Measurements from ENCODE around the gene SYNPR.

DNA sequence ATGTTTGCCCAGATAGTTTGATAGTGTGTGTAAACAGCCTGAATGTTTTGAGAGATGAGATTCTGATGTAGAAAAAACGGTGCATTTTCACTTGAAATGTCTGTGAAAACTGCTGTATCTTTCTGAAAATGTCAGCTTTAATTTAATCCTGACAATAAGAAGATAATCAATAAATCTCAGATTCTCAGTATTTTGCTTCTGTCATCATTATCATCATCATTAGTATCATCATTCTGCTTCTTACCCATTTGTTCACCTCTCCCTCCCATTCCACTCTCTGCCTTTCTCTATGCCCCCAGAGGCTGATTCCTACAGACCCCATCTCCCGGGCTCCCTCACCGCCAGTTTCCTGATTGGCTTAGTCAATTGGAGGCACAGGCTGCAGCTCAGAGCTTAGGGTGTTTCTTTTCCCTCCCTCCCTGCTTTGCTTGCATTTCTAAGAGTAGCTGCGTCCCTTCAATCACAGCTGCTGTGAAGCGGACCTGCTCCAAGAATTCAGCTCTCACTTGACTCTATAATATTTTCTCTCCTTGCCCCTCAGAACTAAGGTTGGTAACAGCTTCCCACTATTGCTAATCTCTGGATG, 366.2 kb downstream of the SYNPR start:
- TF ChIP-seq, protein P1, sequence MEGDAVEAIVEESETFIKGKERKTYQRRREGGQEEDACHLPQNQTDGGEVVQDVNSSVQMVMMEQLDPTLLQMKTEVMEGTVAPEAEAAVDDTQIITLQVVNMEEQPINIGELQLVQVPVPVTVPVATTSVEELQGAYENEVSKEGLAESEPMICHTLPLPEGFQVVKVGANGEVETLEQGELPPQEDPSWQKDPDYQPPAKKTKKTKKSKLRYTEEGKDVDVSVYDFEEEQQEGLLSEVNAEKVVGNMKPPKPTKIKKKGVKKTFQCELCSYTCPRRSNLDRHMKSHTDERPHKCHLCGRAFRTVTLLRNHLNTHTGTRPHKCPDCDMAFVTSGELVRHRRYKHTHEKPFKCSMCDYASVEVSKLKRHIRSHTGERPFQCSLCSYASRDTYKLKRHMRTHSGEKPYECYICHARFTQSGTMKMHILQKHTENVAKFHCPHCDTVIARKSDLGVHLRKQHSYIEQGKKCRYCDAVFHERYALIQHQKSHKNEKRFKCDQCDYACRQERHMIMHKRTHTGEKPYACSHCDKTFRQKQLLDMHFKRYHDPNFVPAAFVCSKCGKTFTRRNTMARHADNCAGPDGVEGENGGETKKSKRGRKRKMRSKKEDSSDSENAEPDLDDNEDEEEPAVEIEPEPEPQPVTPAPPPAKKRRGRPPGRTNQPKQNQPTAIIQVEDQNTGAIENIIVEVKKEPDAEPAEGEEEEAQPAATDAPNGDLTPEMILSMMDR (IDR thresholded peaks at IDR 0.05), result no peak
- no peak for TF ChIP-seq POLR2A (IDR thresholded peaks at IDR 0.05)
